ENCODE measurements around the gene AACS. TPM values are rescaled to one million over a fixed set of nuclear protein-coding genes. Genes with fewer than 3 reads are reported as not detected.

Gene AACS
- total and polyA plus RNA-seq, 2 of the 13 experiments (the other 11 are each of a cell fraction or from before 2014, with no cell fraction given) = 23.3 to 28.8 TPM

DNA sequence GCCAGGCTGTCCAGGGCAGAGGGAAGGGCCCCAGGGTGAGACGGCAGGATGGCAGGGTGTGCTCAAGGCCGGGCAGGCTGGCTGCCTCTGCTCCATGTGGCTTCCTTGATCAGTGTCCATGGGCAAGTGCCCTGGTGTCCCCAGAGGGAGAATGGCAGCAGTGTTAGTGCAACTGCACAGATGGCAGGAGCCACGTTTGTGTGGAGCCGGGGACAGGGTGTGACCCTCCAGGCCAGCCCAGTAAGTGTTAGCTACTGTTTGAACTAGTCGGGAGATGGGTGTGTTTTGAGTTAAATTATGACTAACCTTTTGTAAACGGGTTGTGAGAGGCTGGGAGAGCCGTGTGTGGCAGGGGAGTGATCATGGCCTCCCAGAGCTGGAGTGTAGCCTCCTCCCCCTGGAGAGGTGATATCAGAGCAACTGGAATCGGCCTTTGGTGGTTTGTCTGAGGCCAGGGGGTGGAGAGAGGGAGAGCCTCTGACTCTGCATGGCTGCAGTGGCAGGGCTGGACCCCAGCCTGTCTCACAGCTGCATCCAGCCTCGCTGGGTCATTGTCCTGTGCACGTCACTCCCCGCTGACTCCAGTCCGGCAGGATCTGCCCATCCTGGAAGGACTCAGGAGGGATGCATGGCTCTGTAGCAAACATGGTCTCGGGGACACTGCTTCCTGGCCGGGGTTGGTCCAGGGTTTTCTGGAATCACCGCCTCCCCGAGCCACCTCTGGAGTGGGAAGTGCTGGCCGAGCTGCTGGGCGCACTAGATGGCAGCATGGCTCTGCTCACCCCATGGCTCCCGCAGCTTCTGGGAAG is 27.8 kb downstream of the AACS start (continued):
- peak; percentile 78; the same call in 1 of the 2 replicates for TF ChIP-seq PAWR (CRISPR knock-in tag; IDR thresholded peaks at IDR 0.05; ENCODE audit: borderline replicate concordance)
- no peak for TF ChIP-seq ZNF256 (CRISPR knock-in tag; conservative IDR thresholded peaks at IDR 0.05)
- no peak for TF ChIP-seq ELK4 (CRISPR knock-in tag; IDR thresholded peaks at IDR 0.05; ENCODE audit: borderline replicate concordance)
- 0 out of 2 replicates have a peak, but pooled peaks have one; percentile 75 for TF ChIP-seq HNF4A (CRISPR knock-in tag; IDR thresholded peaks at IDR 0.05)
- no peak for TF ChIP-seq ZNF33A (CRISPR knock-in tag; IDR thresholded peaks at IDR 0.05; ENCODE audit: borderline replicate concordance)
- no peak for TF ChIP-seq SRSF9 (IDR thresholded peaks at IDR 0.05; ENCODE audit: borderline replicate concordance, insufficient read depth, low read depth, low read length, poor library complexity, severe bottlenecking)
- TF ChIP-seq, protein P1, sequence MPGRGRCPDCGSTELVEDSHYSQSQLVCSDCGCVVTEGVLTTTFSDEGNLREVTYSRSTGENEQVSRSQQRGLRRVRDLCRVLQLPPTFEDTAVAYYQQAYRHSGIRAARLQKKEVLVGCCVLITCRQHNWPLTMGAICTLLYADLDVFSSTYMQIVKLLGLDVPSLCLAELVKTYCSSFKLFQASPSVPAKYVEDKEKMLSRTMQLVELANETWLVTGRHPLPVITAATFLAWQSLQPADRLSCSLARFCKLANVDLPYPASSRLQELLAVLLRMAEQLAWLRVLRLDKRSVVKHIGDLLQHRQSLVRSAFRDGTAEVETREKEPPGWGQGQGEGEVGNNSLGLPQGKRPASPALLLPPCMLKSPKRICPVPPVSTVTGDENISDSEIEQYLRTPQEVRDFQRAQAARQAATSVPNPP (CRISPR knock-in tag; IDR thresholded peaks at IDR 0.05) = 0 out of 2 replicates have a peak, but pooled peaks have one; percentile 68
- TF ChIP-seq MAZ (IDR thresholded peaks at IDR 0.05; ENCODE audit: borderline replicate concordance, low read depth, low read length) = no peak
- 0 out of 2 replicates have a peak, but pooled peaks have one; percentile 9 for TF ChIP-seq MAZ (CRISPR knock-in tag; IDR thresholded peaks at IDR 0.05; ENCODE audit: low read depth)
- 0 out of 2 replicates have a peak, but pooled peaks have one; percentile 13 for TF ChIP-seq ZNF253 (CRISPR knock-in tag; IDR thresholded peaks at IDR 0.05; ENCODE audit: borderline replicate concordance)
- TF ChIP-seq SALL2 (CRISPR knock-in tag; IDR thresholded peaks at IDR 0.05) = 0 out of 2 replicates have a peak, but pooled peaks have one; percentile 51
- TF ChIP-seq BHLHE40 (IDR thresholded peaks at IDR 0.05; ENCODE audit: low read length) = peak; percentile 6; the same call in 1 of the 2 replicates
- TF ChIP-seq NFE2L2 (IDR thresholded peaks at IDR 0.05; ENCODE audit: low read length) = no peak
- 0 out of 2 replicates have a peak, but pooled peaks have one; percentile 33 for TF ChIP-seq KDM1A (CRISPR knock-in tag; IDR thresholded peaks at IDR 0.05)
- TF ChIP-seq, protein P2, sequence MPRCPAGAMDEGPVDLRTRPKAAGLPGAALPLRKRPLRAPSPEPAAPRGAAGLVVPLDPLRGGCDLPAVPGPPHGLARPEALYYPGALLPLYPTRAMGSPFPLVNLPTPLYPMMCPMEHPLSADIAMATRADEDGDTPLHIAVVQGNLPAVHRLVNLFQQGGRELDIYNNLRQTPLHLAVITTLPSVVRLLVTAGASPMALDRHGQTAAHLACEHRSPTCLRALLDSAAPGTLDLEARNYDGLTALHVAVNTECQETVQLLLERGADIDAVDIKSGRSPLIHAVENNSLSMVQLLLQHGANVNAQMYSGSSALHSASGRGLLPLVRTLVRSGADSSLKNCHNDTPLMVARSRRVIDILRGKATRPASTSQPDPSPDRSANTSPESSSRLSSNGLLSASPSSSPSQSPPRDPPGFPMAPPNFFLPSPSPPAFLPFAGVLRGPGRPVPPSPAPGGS (CRISPR knock-in tag; IDR thresholded peaks at IDR 0.05) = peak; percentile 51; the same call in 1 of the 2 replicates
- TF ChIP-seq ZNF557 (CRISPR knock-in tag; IDR thresholded peaks at IDR 0.05) = no peak
- TF ChIP-seq NPAS2 (CRISPR knock-in tag; IDR thresholded peaks at IDR 0.05; ENCODE audit: borderline replicate concordance) = no peak
- TF ChIP-seq ARNTL (CRISPR knock-in tag; IDR thresholded peaks at IDR 0.05) = no peak
- TF ChIP-seq NR2F2 (IDR thresholded peaks at IDR 0.05; ENCODE audit: borderline replicate concordance, low read depth) = no peak
- peak; percentile 59; the same call in 1 of the 2 replicates for TF ChIP-seq SPEN (CRISPR knock-in tag; IDR thresholded peaks at IDR 0.05; ENCODE audit: low read depth)
- TF ChIP-seq HMG20B (CRISPR knock-in tag; conservative IDR thresholded peaks at IDR 0.05) = peak; percentile 10; the same call in 1 of the 2 replicates
- TF ChIP-seq, protein P3, sequence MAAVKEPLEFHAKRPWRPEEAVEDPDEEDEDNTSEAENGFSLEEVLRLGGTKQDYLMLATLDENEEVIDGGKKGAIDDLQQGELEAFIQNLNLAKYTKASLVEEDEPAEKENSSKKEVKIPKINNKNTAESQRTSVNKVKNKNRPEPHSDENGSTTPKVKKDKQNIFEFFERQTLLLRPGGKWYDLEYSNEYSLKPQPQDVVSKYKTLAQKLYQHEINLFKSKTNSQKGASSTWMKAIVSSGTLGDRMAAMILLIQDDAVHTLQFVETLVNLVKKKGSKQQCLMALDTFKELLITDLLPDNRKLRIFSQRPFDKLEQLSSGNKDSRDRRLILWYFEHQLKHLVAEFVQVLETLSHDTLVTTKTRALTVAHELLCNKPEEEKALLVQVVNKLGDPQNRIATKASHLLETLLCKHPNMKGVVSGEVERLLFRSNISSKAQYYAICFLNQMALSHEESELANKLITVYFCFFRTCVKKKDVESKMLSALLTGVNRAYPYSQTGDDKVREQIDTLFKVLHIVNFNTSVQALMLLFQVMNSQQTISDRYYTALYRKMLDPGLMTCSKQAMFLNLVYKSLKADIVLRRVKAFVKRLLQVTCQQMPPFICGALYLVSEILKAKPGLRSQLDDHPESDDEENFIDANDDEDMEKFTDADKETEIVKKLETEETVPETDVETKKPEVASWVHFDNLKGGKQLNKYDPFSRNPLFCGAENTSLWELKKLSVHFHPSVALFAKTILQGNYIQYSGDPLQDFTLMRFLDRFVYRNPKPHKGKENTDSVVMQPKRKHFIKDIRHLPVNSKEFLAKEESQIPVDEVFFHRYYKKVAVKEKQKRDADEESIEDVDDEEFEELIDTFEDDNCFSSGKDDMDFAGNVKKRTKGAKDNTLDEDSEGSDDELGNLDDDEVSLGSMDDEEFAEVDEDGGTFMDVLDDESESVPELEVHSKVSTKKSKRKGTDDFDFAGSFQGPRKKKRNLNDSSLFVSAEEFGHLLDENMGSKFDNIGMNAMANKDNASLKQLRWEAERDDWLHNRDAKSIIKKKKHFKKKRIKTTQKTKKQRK (IDR thresholded peaks at IDR 0.05; ENCODE audit: low read length) = no peak
- no peak for TF ChIP-seq REL (CRISPR knock-in tag; conservative IDR thresholded peaks at IDR 0.05)
